ENCODE measurements around the gene CDC42BPB. TPM values are rescaled to one million over a fixed set of nuclear protein-coding genes. Genes with fewer than 3 reads are reported as not detected.

CDC42BPB gene
- total RNA-seq, 1 experiment from 2014 or later = 96.9 TPM

- no peak for DNase-seq (ENCODE audit: low spot score)
- ChIA-PET POLR2A (no interaction called here), CTCF (no interaction called here)
- Mint-ChIP-seq H3K9me3 (no peaks in the 10 kb centered on the region), H3K4me1 (peaks cover 30% of the 10 kb centered on the region), H3K27ac (peak overlapping the region; percentile 44), H3K4me3 (peak overlapping the region; percentile 84), H3K27me3 (ENCODE audit: low read depth) (no peaks in the 10 kb centered on the region; the same call in 1 of the 2 replicates), H3K36me3 (no peaks in the 10 kb centered on the region)
- ATAC-seq = no peak
- no peak for TF ChIP-seq MYBL2 (CRISPR knock-in tag; IDR thresholded peaks at IDR 0.05)
- no peak for TF ChIP-seq ZNF281 (CRISPR knock-in tag; IDR thresholded peaks at IDR 0.05)
- no peak for TF ChIP-seq FOXP1 (CRISPR knock-in tag; IDR thresholded peaks at IDR 0.05; ENCODE audit: borderline replicate concordance)
- TF ChIP-seq GTF2I (CRISPR knock-in tag; conservative IDR thresholded peaks at IDR 0.05) = no peak
- TF ChIP-seq PREB (CRISPR knock-in tag; IDR thresholded peaks at IDR 0.05; ENCODE audit: borderline replicate concordance) = no peak
- TF ChIP-seq FOXJ3 (CRISPR knock-in tag; IDR thresholded peaks at IDR 0.05; ENCODE audit: borderline replicate concordance) = no peak
- no peak for TF ChIP-seq TEAD1 (CRISPR knock-in tag; IDR thresholded peaks at IDR 0.05)
Observed at GRCh38 chr14:103055695-103056094, 1.7 kb downstream of the CDC42BPB start.

DNA sequence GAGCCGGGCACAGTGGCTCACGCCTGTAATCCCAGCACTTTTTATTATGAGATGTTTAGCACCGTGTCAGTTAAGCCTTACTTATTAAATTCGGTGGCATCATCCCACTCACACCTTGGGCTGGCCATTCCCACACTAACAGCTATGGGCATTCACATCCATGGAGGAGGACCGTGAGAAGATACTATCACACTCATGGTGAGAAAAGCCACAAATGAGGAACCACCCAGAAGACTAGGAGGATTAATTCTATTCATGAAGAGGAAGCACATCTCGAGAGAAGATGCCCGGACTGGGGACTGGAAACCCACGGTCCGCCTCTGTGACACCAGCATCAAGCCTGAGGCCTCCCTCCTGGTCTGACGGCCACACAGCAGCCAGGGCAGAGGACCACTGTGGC is 4.9 kb downstream of the CDC42BPB start:
- Mint-ChIP-seq H3K27me3 (ENCODE audit: low read depth) (no peaks in the 10 kb centered on the region), H3K27ac (no peak overlapping the region), H3K9me3 (no peaks in the 10 kb centered on the region), H3K36me3 (peaks cover 3% of the 10 kb centered on the region; the same call in 1 of the 2 replicates), H3K4me1 (peaks cover 17% of the 10 kb centered on the region), H3K4me3 (no peak overlapping the region)
- DNase-seq (ENCODE audit: low spot score) (no peak), ATAC-seq (no peak)
- CTCF ChIA-PET = interaction anchor here (1.2 kb wide), 1 partner anchor 52 kb away, joined by 5 read pairs; no protein-coding TSS in a partner anchor
- POLR2A ChIA-PET = no interaction called here
- TF ChIP-seq, protein P1, sequence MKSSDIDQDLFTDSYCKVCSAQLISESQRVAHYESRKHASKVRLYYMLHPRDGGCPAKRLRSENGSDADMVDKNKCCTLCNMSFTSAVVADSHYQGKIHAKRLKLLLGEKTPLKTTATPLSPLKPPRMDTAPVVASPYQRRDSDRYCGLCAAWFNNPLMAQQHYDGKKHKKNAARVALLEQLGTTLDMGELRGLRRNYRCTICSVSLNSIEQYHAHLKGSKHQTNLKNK (CRISPR knock-in tag; IDR thresholded peaks at IDR 0.05) = no peak
- TF ChIP-seq, protein P2, sequence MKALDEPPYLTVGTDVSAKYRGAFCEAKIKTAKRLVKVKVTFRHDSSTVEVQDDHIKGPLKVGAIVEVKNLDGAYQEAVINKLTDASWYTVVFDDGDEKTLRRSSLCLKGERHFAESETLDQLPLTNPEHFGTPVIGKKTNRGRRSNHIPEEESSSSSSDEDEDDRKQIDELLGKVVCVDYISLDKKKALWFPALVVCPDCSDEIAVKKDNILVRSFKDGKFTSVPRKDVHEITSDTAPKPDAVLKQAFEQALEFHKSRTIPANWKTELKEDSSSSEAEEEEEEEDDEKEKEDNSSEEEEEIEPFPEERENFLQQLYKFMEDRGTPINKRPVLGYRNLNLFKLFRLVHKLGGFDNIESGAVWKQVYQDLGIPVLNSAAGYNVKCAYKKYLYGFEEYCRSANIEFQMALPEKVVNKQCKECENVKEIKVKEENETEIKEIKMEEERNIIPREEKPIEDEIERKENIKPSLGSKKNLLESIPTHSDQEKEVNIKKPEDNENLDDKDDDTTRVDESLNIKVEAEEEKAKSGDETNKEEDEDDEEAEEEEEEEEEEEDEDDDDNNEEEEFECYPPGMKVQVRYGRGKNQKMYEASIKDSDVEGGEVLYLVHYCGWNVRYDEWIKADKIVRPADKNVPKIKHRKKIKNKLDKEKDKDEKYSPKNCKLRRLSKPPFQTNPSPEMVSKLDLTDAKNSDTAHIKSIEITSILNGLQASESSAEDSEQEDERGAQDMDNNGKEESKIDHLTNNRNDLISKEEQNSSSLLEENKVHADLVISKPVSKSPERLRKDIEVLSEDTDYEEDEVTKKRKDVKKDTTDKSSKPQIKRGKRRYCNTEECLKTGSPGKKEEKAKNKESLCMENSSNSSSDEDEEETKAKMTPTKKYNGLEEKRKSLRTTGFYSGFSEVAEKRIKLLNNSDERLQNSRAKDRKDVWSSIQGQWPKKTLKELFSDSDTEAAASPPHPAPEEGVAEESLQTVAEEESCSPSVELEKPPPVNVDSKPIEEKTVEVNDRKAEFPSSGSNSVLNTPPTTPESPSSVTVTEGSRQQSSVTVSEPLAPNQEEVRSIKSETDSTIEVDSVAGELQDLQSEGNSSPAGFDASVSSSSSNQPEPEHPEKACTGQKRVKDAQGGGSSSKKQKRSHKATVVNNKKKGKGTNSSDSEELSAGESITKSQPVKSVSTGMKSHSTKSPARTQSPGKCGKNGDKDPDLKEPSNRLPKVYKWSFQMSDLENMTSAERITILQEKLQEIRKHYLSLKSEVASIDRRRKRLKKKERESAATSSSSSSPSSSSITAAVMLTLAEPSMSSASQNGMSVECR (CRISPR knock-in tag; IDR thresholded peaks at IDR 0.05; ENCODE audit: borderline replicate concordance) = no peak
- TF ChIP-seq CDX4 (CRISPR knock-in tag; IDR thresholded peaks at IDR 0.05; ENCODE audit: borderline replicate concordance) (no peak), ZNF416 (CRISPR knock-in tag; IDR thresholded peaks at IDR 0.05) (no peak), JUN (CRISPR knock-in tag; IDR thresholded peaks at IDR 0.05) (no peak), NFE2L1 (CRISPR knock-in tag; IDR thresholded peaks at IDR 0.05) (no peak), ZNF138 (CRISPR knock-in tag; conservative IDR thresholded peaks at IDR 0.05) (no peak), NR3C1 (CRISPR knock-in tag; conservative IDR thresholded peaks at IDR 0.05; ENCODE audit: low read depth) (no peak), ZNF532 (CRISPR knock-in tag; IDR thresholded peaks at IDR 0.05; ENCODE audit: borderline replicate concordance) (no peak), ZNF219 (CRISPR knock-in tag; IDR thresholded peaks at IDR 0.05; ENCODE audit: borderline replicate concordance) (no peak), MLX (CRISPR knock-in tag; IDR thresholded peaks at IDR 0.05) (no peak)
- TF ChIP-seq, protein P3, sequence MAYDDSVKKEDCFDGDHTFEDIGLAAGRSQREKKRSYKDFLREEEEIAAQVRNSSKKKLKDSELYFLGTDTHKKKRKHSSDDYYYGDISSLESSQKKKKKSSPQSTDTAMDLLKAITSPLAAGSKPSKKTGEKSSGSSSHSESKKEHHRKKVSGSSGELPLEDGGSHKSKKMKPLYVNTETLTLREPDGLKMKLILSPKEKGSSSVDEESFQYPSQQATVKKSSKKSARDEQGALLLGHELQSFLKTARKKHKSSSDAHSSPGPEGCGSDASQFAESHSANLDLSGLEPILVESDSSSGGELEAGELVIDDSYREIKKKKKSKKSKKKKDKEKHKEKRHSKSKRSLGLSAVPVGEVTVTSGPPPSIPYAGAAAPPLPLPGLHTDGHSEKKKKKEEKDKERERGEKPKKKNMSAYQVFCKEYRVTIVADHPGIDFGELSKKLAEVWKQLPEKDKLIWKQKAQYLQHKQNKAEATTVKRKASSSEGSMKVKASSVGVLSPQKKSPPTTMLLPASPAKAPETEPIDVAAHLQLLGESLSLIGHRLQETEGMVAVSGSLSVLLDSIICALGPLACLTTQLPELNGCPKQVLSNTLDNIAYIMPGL (CRISPR knock-in tag; IDR thresholded peaks at IDR 0.05) = no peak

All from WTC11 (cell line).